IMR-90 (cell line): ENCODE data around the gene ART4. TPM values are rescaled to one million over a fixed set of nuclear protein-coding genes. Genes with fewer than 3 reads are reported as not detected.

ENCODE experiments used
- ATAC-seq: fragments of 200-7000 bp; cut with Tn5 transposase; 2 replicates; pipeline ENCODE4 v1.9.1; 2020; ENCODE audit warnings: low read depth, mild to moderate bottlenecking, moderate library complexity
- BruUV-seq: library from RNA; stranded (reverse); fragments of 400-500 nt; replicated peaks from 2 replicates; lab custom pipeline; 2021; lab: Mats Ljungman, UMichigan
- CTCF ChIA-PET: fragments of 300-600 bp; formaldehyde crosslinking; extraction: SDS; loops from one replicate; lab custom pipeline; 2021; ENCODE audit warnings: antibody characterized with exemption; lab: Yijun Ruan, JAX
- POLR2A ChIA-PET: fragments of 300-600 bp; sonication (Branson Sonifier 250); formaldehyde crosslinking; loops from one replicate; lab custom pipeline; 2022; ENCODE audit warnings: antibody characterized with exemption; ENCODE audit not compliant: unreplicated experiment; lab: Charles Lee
- DNase-seq: peaks from one replicate; pipeline ENCODE4 v3.0.0; 2013
- H2AFZ ChIP-seq: replicated peaks from 2 replicates; pipeline ENCODE3; 2013; ENCODE audit warnings: low read length, mild to moderate bottlenecking; ENCODE audit not compliant: poor library complexity
- H2AK5ac ChIP-seq: 2 replicates; pipeline ENCODE4 v1.6.1; 2013; ENCODE audit warnings: low read depth, low read length, inconsistent platforms
- H2AK9ac ChIP-seq: replicated peaks from 2 replicates; pipeline ENCODE3; 2013; ENCODE audit warnings: mild to moderate bottlenecking, low read depth, low read length, moderate library complexity; ENCODE audit not compliant: poor library complexity
- H2BK120ac ChIP-seq: 2 replicates; pipeline ENCODE4 v1.6.1; 2013; ENCODE audit warnings: low read depth, low read length, inconsistent platforms
- H2BK15ac ChIP-seq: 3 replicates; pipeline ENCODE4 v1.6.1; 2013; ENCODE audit warnings: low read depth, low read length, inconsistent platforms
- H2BK20ac ChIP-seq: 2 replicates; pipeline ENCODE4 v1.6.1; 2013; ENCODE audit warnings: low read depth, mild to moderate bottlenecking, inconsistent platforms, low read length, moderate library complexity
- H2BK5ac ChIP-seq: 2 replicates; pipeline ENCODE4 v1.6.1; 2013; ENCODE audit warnings: mild to moderate bottlenecking, low read depth, low read length, inconsistent platforms; ENCODE audit not compliant: poor library complexity, severe bottlenecking
- H3K14ac ChIP-seq: replicated peaks from 2 replicates; pipeline ENCODE4 v1.6.1; 2013; ENCODE audit warnings: low read depth, low read length, inconsistent platforms
- H3K18ac ChIP-seq: 2 replicates; pipeline ENCODE4 v1.6.1; 2013; ENCODE audit warnings: low read depth, low read length, control low read depth
- H3K23ac ChIP-seq: 2 replicates; pipeline ENCODE4 v1.6.1; 2013; ENCODE audit warnings: low read depth, low read length, inconsistent platforms
- H3K27ac ChIP-seq: 2 replicates; pipeline ENCODE4 v1.5.1; 2013; ENCODE audit warnings: mild to moderate bottlenecking, control low read depth, low read length; ENCODE audit not compliant: insufficient read depth
- H3K27me3 ChIP-seq: 2 replicates; pipeline ENCODE4 v1.6.1; 2013; ENCODE audit warnings: low read length; ENCODE audit not compliant: control insufficient read depth, insufficient read depth
- H3K36me3 ChIP-seq: 2 replicates; pipeline ENCODE4 v1.6.1; 2013; ENCODE audit warnings: low read length, mixed read lengths; ENCODE audit not compliant: control insufficient read depth, insufficient read depth
- H3K4ac ChIP-seq: 2 replicates; pipeline ENCODE4 v1.6.1; 2013; ENCODE audit warnings: low read depth, low read length, inconsistent platforms
- H3K4me1 ChIP-seq: 2 replicates; pipeline ENCODE4 v1.6.1; 2013; ENCODE audit warnings: low read length, mixed read lengths; ENCODE audit not compliant: control insufficient read depth, insufficient read depth
- H3K4me2 ChIP-seq: 2 replicates; pipeline ENCODE4 v1.6.1; 2013; ENCODE audit warnings: low read depth, mild to moderate bottlenecking, control low read depth, low read length, moderate library complexity
- H3K4me3 ChIP-seq: 2 replicates; pipeline ENCODE4 v1.5.1; 2013; ENCODE audit warnings: low read depth, mild to moderate bottlenecking, control low read depth, low read length, moderate library complexity; ENCODE audit not compliant: insufficient read depth
- H3K56ac ChIP-seq: 2 replicates; pipeline ENCODE4 v1.6.1; 2013; ENCODE audit warnings: low read length, inconsistent platforms; ENCODE audit not compliant: insufficient read depth; ENCODE audit errors: extremely low read depth
- H3K79me1 ChIP-seq, 2 experiments: 2 replicates each; pipeline ENCODE4 v1.6.1; 2013; ENCODE audit warnings: low read length in 2 of 2, inconsistent platforms in 1 of 2, low read depth in 1 of 2
- H3K9ac ChIP-seq: 2 replicates; pipeline ENCODE4 v1.6.1; 2013; ENCODE audit warnings: low read depth, low read length, control low read depth
- H3K9me1 ChIP-seq: 2 replicates; pipeline ENCODE4 v1.6.1; 2013; ENCODE audit warnings: low read length, inconsistent platforms; ENCODE audit not compliant: insufficient read depth
- H3K9me3 ChIP-seq: 2 replicates; pipeline ENCODE4 v1.6.1; 2013; ENCODE audit warnings: low read length; ENCODE audit not compliant: control insufficient read depth, insufficient read depth
- H4K20me1 ChIP-seq: 2 replicates; pipeline ENCODE4 v1.6.1; 2013; ENCODE audit warnings: low read length, inconsistent platforms; ENCODE audit not compliant: insufficient read depth
- H4K5ac ChIP-seq: 2 replicates; pipeline ENCODE4 v1.6.1; 2013; ENCODE audit warnings: mild to moderate bottlenecking, low read depth, low read length, control low read depth
- H4K8ac ChIP-seq, 2 experiments: 2 replicates each; pipeline ENCODE4 v1.6.1; 2013; ENCODE audit warnings: low read depth in 2 of 2, low read length in 2 of 2, control low read depth in 1 of 2, inconsistent platforms in 1 of 2
- H4K91ac ChIP-seq: 2 replicates; pipeline ENCODE4 v1.6.1; 2013; ENCODE audit warnings: low read depth, low read length, inconsistent platforms; ENCODE audit not compliant: insufficient read depth
- FOS ChIP-seq: fragments of 150-350 bp; IDR thresholded peaks from 2 replicates; pipeline ENCODE4 v1.6.1; 2016; ENCODE audit warnings: low read depth, low read length
- MAZ ChIP-seq: IDR thresholded peaks from 2 replicates; pipeline ENCODE4 v1.6.1; 2012; ENCODE audit warnings: low read depth, mild to moderate bottlenecking, low read length, improper control_type of control experiment, moderate library complexity, borderline replicate concordance
- NFE2L2 ChIP-seq: fragments of 150-350 bp; IDR thresholded peaks from 2 replicates; pipeline ENCODE4 v1.6.1; 2016; ENCODE audit warnings: low read depth, mild to moderate bottlenecking, low read length
- RAD21 ChIP-seq: IDR thresholded peaks from 2 replicates; pipeline ENCODE4 v1.6.1; 2012; ENCODE audit warnings: low read length, improper control_type of control experiment
- USF2 ChIP-seq: fragments of 150-350 bp; IDR thresholded peaks from 2 replicates; pipeline ENCODE4 v1.6.1; 2017; ENCODE audit warnings: mild to moderate bottlenecking, antibody characterized with exemption, low read length, low read depth
- WGBS, 2 experiments: methylation state at CpG; one replicate each; pipeline versions ENCODE4 v1.1.5 to v1.1.7; 2013; ENCODE audit warnings: missing lambda C conversion rate in 2 of 2; ENCODE audit not compliant: insufficient read length in 1 of 2; ENCODE audit errors: extremely low coverage in 2 of 2; 5-methylcytosine and 5-hydroxymethylcytosine counted together
- dilution Hi-C: fragments of 300-500 bp; cut with HindIII; formaldehyde crosslinking; loops from one replicate; pipeline ENCODE4 v1.14.3; 2018; ENCODE audit warnings: low sequenced_read_pairs; ENCODE audit not compliant: unreplicated experiment
- in situ Hi-C: fragments of 300-500 bp; cut with MboI; formaldehyde crosslinking; loops from 3 replicates; pipeline ENCODE4 v1.14.3; 2019; ENCODE audit warnings: low sequenced_read_pairs, inconsistent platforms, mixed read lengths
- intact Hi-C: fragments of 100-400 bp; cut with micrococcal nuclease; formaldehyde crosslinking; loops from 2 replicates; pipeline ENCODE4 v1.10.0; 2022
- polyA plus RNA-seq, 3 experiments: library from polyadenylated mRNA; depleted of rRNA; stranded (reverse); fragments of >200 nt; gene quantifications; 2 replicates each; pipeline ENCODE4 v1.2.3, GENCODE V29; 2012; ENCODE audit warnings: low replicate concordance in 1 of 3
- total RNA-seq: library from RNA; depleted of rRNA; stranded (reverse); fragments of >200 nt; gene quantifications from 2 replicates; pipeline ENCODE4 v1.2.3, GENCODE V29; 2012

Gene ART4
- total and polyA plus RNA-seq, 2 of the 4 experiments (the other 2 are of a cell fraction) = not detected

- no peak overlapping the region for H3K4me3 ChIP-seq
- TF ChIP-seq RAD21 (no peak), USF2 (no peak), NFE2L2 (no peak), FOS (no peak), MAZ (no peak)
- no peak overlapping the region for H3K14ac ChIP-seq
- H3K18ac ChIP-seq = no peak overlapping the region
- H3K27ac ChIP-seq = no peak overlapping the region
- H3K9ac ChIP-seq = no peak overlapping the region
- DNase-seq = peak; percentile 72
- no peak overlapping the region for H4K91ac ChIP-seq
- H2BK20ac ChIP-seq = no peak overlapping the region
- H2BK5ac ChIP-seq = no peak overlapping the region
- dilution Hi-C loops = no loop called here
- ChIA-PET POLR2A (no interaction called here), CTCF (no interaction called here)
- H2BK120ac ChIP-seq = no peak overlapping the region
- H2AK5ac ChIP-seq = no peak overlapping the region
- no peak overlapping the region for H2AK9ac ChIP-seq
- in situ Hi-C loops = no loop called here
- H3K56ac ChIP-seq = no peak overlapping the region
- no TSS peak for BruUV-seq
- H4K5ac ChIP-seq = no peak overlapping the region
- peak overlapping the region; percentile 59 for H3K4me2 ChIP-seq
- peak overlapping the region; percentile 49 for H2AFZ ChIP-seq
- H3K9me1 ChIP-seq = no peaks in the 10 kb centered on the region
- no peaks in the 10 kb centered on the region for H3K79me1 ChIP-seq
- peak; percentile 66 for ATAC-seq
- H4K20me1 ChIP-seq = no peaks in the 10 kb centered on the region
- H3K4me1 ChIP-seq = peaks cover 8% of the 10 kb centered on the region; the same call in 1 of the 2 replicates
- no peak overlapping the region for H2BK15ac ChIP-seq
- no peaks in the 10 kb centered on the region for H3K9me3 ChIP-seq
- H3K23ac ChIP-seq = no peak overlapping the region
- no peak overlapping the region for H4K8ac ChIP-seq
- H3K27me3 ChIP-seq = peaks cover 8% of the 10 kb centered on the region
- no peaks in the 10 kb centered on the region for H3K36me3 ChIP-seq
- no peak overlapping the region for H3K4ac ChIP-seq
- intact Hi-C loops = no loop called here
- WGBS, 2 experiments = no CpG with 5 or more reads among the region's 5 CpGs
These were observed 41.1 kb upstream of the ART4 start for GRCh38 chr12:14884458-14884878.
